ENCODE results near the gene NT5C.

GRCh38 chr17:75102385-75102821 is 29.1 kb downstream of the NT5C start:
- TF ChIP-seq EZH2 (IDR thresholded peaks at IDR 0.05) (no peak), POLR2AphosphoS5 (IDR thresholded peaks at IDR 0.05; ENCODE audit: borderline replicate concordance, low read depth, low read length) (no peak), FOXP2 (optimal IDR thresholded peaks at IDR 0.05; ENCODE audit: control extremely low read depth, extremely low read length, insufficient read depth) (no peak)

Data from SK-N-MC (cell line).